AG09319 (cell line): Measurements from ENCODE around the gene HOXD3.

Experiments used
- DNase-seq: peaks from one replicate; pipeline ENCODE4 v3.0.0-alpha.2; 2010; ENCODE audit warnings: low read depth; ENCODE audit errors: extremely low read depth
- TF ChIP-seq, protein P1 (sequence below): IDR thresholded peaks from 2 replicates; pipeline ENCODE4 v1.5.1; 2011; ENCODE audit warnings: low read depth, mild to moderate bottlenecking, inconsistent platforms, low read length, moderate library complexity

The HOXD3 gene

GRCh38 chr2:176166272-176166671 is 9.2 kb downstream of the HOXD3 start:
- DNase-seq, result no peak

GRCh38 chr2:176167398-176167797 is 10.3 kb downstream of the HOXD3 start:
- TF ChIP-seq, protein P1, sequence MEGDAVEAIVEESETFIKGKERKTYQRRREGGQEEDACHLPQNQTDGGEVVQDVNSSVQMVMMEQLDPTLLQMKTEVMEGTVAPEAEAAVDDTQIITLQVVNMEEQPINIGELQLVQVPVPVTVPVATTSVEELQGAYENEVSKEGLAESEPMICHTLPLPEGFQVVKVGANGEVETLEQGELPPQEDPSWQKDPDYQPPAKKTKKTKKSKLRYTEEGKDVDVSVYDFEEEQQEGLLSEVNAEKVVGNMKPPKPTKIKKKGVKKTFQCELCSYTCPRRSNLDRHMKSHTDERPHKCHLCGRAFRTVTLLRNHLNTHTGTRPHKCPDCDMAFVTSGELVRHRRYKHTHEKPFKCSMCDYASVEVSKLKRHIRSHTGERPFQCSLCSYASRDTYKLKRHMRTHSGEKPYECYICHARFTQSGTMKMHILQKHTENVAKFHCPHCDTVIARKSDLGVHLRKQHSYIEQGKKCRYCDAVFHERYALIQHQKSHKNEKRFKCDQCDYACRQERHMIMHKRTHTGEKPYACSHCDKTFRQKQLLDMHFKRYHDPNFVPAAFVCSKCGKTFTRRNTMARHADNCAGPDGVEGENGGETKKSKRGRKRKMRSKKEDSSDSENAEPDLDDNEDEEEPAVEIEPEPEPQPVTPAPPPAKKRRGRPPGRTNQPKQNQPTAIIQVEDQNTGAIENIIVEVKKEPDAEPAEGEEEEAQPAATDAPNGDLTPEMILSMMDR, result no peak
- DNase-seq, result no peak

More at GRCh38 chr2:176166272-176166671, 9.2 kb downstream of the HOXD3 start:
- TF ChIP-seq, protein P1, result no peak

DNA sequence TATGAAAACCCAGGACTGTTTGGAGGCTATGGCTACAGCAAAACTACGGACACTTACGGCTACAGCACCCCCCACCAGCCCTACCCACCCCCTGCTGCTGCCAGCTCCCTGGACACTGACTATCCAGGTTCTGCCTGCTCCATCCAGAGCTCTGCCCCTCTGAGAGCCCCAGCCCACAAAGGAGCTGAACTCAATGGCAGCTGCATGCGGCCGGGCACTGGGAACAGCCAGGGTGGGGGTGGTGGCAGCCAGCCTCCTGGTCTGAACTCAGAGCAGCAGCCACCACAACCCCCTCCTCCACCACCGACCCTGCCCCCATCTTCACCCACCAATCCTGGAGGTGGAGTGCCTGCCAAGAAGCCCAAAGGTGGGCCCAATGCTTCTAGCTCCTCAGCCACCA is 12.1 kb downstream of the HOXD3 start:
- TF ChIP-seq, protein P1, result no peak
- no peak for DNase-seq

DNA sequence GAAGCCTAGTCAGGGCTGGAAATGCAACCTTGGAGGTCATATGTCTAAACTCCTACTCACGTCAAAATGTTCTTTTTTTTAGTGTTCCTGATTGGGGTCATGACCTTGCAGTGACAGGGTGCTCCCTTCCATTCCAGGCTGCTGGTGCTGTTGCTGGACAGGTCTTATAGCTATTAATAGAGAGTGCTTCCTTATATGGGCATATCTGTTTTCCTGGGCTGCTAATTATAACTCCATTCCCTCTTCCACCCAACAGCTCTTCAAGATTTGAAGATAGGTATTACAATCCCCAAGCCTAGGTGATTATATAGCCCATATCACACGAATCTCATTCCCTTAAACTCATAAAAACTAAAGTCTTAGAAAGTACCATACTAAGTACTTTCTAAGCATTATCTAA is 12.6 kb downstream of the HOXD3 start:
- TF ChIP-seq, protein P1, result no peak

GRCh38 chr2:176170602-176171305 is 13.6 kb downstream of the HOXD3 start:
- no peak for DNase-seq
- TF ChIP-seq, protein P1, result no peak

More for the DNA sequence above, 12.6 kb downstream of the HOXD3 start:
- DNase-seq, result no peak

DNA sequence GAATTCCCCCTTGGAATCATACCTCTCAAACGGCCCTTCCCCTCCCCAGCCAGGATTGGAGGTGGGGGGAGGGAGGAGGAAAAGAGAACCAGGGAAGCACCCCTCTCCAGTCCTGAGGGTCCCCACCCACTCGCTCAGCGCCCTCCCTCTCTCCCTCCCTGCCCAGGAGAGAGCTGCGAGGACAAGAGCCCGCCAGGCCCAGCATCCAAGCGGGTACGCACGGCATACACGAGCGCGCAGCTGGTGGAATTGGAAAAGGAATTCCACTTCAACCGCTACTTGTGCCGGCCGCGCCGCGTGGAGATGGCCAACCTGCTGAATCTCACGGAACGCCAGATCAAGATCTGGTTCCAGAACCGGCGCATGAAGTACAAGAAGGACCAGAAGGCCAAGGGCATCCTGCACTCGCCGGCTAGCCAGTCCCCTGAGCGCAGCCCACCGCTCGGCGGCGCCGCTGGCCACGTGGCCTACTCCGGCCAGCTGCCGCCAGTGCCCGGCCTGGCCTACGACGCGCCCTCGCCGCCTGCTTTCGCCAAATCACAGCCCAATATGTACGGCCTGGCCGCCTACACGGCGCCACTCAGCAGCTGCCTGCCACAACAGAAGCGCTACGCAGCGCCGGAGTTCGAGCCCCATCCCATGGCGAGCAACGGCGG is 14.4 kb downstream of the HOXD3 start:
- TF ChIP-seq, protein P1, result no peak
- no peak for DNase-seq

DNA sequence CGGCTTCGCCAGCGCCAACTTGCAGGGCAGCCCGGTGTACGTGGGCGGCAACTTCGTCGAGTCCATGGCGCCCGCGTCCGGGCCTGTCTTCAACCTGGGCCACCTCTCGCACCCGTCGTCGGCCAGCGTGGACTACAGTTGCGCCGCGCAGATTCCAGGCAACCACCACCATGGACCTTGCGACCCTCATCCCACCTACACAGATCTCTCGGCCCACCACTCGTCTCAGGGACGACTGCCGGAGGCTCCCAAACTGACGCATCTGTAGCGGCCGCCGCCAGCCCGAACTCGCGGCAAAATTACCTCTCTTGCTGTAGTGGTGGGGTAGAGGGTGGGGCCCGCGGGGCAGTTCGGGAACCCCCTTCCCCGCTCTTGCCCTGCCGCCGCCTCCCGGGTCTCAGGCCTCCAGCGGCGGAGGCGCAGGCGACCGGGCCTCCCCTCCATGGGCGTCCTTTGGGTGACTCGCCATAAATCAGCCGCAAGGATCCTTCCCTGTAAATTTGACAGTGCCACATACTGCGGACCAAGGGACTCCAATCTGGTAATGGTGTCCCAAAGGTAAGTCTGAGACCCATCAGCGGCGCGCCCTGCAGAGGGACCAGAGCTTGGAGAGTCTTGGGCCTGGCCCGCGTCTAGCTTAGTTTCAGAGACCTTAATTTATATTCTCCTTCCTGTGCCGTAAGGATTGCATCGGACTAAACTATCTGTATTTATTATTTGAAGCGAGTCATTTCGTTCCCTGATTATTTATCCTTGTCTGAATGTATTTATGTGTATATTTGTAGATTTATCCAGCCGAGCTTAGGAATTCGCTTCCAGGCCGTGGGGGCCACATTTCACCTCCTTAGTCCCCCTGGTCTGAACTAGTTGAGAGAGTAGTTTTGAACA is 15.1 kb downstream of the HOXD3 start:
- DNase-seq, result no peak
- TF ChIP-seq, protein P1, result no peak
